ENCODE results near the gene EML2. TPM values are rescaled to one million over a fixed set of nuclear protein-coding genes. Genes with fewer than 3 reads are reported as not detected.

Gene EML2
- total RNA-seq, 1 experiment from 2014 or later, result 93.7 TPM

DNA sequence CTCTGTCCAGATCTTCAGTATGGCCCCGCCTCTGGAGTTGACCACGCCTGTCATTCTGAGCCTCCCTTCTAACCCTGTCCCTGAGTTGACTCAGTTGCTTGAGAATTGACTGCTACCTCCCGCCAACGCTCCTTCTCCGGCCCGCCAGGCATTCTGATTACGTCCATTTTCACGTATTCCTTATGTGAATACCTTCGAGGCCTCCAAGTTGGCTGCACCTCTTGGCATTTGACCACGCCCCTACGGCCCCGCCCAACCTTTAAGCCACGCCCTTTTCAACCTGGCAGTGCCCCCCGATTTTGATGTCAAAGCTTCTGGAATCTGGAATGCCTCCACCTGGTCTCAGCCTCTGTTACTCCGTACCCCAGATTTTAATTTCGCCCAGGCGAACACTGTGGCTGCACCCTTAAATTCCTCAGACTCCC, 1.7 kb upstream of the EML2 start:
- Mint-ChIP-seq H3K9me3 (ENCODE audit: low read depth, unreplicated experiment) (peaks cover 7% of the 10 kb centered on the region), H3K27me3 (ENCODE audit: unreplicated experiment) (peaks cover 15% of the 10 kb centered on the region), H3K36me3 (ENCODE audit: insufficient read depth, unreplicated experiment) (peaks cover 76% of the 10 kb centered on the region), H3K4me1 (ENCODE audit: low read depth, unreplicated experiment) (peaks cover 48% of the 10 kb centered on the region), H3K27ac (ENCODE audit: unreplicated experiment) (peak overlapping the region; percentile 89), H3K4me3 (ENCODE audit: low read depth, unreplicated experiment) (peak overlapping the region; percentile 63)
- DNase-seq, result peak; percentile 84
- CTCF ChIA-PET, result interaction anchor here (0.7 to 3.8 kb wide), 23 partner anchors 9 to 173 kb away, joined by 3 to 39 read pairs (median 6); partner anchors contain the start of genes FOSB, GIPR, OPA3 and QPCTL
- BruUV-seq (replicated peaks), result no TSS peak
- intact Hi-C loops (cut with micrococcal nuclease; ENCODE audit: unreplicated experiment), result loop anchor here (5.0 kb wide), 2 partner anchors 49 to 134 kb away; partner anchors contain the start of gene VASP
- TF ChIP-seq, protein P1, sequence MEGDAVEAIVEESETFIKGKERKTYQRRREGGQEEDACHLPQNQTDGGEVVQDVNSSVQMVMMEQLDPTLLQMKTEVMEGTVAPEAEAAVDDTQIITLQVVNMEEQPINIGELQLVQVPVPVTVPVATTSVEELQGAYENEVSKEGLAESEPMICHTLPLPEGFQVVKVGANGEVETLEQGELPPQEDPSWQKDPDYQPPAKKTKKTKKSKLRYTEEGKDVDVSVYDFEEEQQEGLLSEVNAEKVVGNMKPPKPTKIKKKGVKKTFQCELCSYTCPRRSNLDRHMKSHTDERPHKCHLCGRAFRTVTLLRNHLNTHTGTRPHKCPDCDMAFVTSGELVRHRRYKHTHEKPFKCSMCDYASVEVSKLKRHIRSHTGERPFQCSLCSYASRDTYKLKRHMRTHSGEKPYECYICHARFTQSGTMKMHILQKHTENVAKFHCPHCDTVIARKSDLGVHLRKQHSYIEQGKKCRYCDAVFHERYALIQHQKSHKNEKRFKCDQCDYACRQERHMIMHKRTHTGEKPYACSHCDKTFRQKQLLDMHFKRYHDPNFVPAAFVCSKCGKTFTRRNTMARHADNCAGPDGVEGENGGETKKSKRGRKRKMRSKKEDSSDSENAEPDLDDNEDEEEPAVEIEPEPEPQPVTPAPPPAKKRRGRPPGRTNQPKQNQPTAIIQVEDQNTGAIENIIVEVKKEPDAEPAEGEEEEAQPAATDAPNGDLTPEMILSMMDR (IDR thresholded peaks at IDR 0.05; ENCODE audit: unreplicated experiment), result no peak

DNA sequence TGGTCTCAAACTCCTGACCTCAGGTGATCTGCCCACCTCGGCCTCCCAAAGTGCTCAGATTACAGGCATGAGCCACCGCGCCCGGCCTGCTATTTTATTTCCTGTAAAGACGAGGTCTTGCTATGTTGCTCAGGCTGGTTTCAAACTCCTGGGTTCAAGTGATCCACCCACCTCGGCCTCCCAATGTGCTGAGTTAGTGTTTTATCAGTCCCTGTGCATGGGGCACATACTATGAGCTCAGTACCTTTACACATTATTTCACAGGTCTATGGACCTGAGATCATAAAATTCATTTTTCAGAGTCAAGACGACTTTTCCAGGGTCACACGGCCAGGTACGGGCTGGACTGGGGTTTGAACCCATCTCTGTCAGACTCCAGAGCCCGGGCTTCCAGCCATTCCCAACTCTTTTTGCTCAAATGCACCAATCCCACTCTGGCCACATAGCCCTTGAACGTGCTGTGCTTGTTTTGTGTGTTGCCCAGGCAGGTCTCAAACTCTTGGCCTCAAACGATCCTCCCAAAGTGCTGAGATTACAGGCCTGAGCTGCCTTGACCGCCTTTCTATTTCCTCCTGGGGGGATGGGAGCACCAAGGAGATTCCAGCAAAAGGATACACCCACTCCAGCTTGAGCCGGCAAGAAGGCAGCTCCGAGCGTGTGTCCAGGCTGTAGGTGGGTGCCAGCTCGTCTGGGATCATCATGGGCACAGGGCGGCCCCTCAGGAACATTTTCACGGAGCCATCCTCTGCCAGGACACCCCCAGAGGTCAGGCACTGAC, 1.1 kb downstream of the EML2 start:
- CTCF ChIA-PET, result interaction anchor here (0.5 to 0.7 kb wide), 2 partner anchors 22 to 24 kb away, joined by 4 to 5 read pairs; no protein-coding TSS in a partner anchor
- Mint-ChIP-seq H3K4me1 (ENCODE audit: low read depth, unreplicated experiment) (peaks cover 35% of the 10 kb centered on the region), H3K27ac (ENCODE audit: unreplicated experiment) (peak overlapping the region; percentile 70), H3K4me3 (ENCODE audit: low read depth, unreplicated experiment) (peak overlapping the region; percentile 77), H3K27me3 (ENCODE audit: unreplicated experiment) (no peaks in the 10 kb centered on the region), H3K9me3 (ENCODE audit: low read depth, unreplicated experiment) (peaks cover 7% of the 10 kb centered on the region), H3K36me3 (ENCODE audit: insufficient read depth, unreplicated experiment) (peaks cover 72% of the 10 kb centered on the region)
- TF ChIP-seq, protein P1 (IDR thresholded peaks at IDR 0.05; ENCODE audit: unreplicated experiment), result no peak
- TSS peak; percentile 62 for BruUV-seq (replicated peaks)
- intact Hi-C loops (cut with micrococcal nuclease; ENCODE audit: unreplicated experiment), result no loop called here
- DNase-seq, result peak; percentile 61

DNA sequence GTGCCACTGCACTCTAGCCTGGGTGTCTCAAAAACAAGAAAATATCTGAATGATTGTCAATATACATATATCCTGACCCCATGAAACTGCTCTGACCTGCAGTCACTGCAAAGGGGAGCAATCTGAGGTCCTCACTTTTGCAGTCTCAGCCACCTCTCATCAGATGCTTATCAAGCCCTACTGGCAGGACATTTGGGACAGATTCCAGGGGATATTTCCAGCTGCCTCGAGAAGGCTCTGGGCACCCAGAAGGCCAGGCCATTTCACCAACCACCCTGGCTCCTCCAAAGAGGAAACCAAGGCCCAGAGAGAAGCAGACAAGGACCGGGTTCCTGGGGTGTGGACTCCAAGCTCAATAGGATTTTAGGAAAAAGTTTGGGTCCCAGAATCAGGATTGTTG, 2.3 kb downstream of the EML2 start:
- Mint-ChIP-seq H3K27me3 (ENCODE audit: unreplicated experiment) (no peaks in the 10 kb centered on the region), H3K4me1 (ENCODE audit: low read depth, unreplicated experiment) (peaks cover 28% of the 10 kb centered on the region), H3K27ac (ENCODE audit: unreplicated experiment) (no peak overlapping the region), H3K9me3 (ENCODE audit: low read depth, unreplicated experiment) (peaks cover 7% of the 10 kb centered on the region), H3K4me3 (ENCODE audit: low read depth, unreplicated experiment) (no peak overlapping the region), H3K36me3 (ENCODE audit: insufficient read depth, unreplicated experiment) (peaks cover 73% of the 10 kb centered on the region)
- TF ChIP-seq, protein P1 (IDR thresholded peaks at IDR 0.05; ENCODE audit: unreplicated experiment), result no peak
- intact Hi-C loops (cut with micrococcal nuclease; ENCODE audit: unreplicated experiment), result no loop called here
- CTCF ChIA-PET, result no interaction called here
- BruUV-seq (replicated peaks), result TSS peak; percentile 32
- no peak for DNase-seq

DNA sequence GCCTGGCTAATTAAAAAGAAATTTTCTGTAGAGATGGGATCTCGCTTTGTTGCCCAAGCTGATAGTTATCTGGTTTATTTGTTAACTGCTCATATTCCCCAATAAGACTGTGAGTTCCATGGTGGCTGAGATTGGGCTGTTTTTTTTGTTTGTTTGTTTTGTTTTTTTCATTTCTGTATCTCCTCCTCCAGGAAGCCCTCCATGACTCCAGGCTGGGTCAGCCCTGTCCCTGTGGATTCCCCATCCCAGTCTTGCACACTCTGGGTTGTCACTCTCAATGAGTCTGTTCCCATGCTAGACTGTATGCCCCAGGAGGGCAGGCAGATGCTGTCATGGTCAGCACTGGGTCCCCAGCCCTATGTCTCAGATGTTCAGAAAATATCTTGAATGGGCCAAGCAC, 2.9 kb downstream of the EML2 start:
- no peaks in the 10 kb centered on the region for H3K27me3 Mint-ChIP-seq (ENCODE audit: unreplicated experiment)
- CTCF ChIA-PET, result no interaction called here
- no TSS peak for BruUV-seq (replicated peaks)
- peaks cover 6% of the 10 kb centered on the region for H3K9me3 Mint-ChIP-seq (ENCODE audit: low read depth, unreplicated experiment)
- no peak for DNase-seq
- H3K27ac Mint-ChIP-seq (ENCODE audit: unreplicated experiment), result no peak overlapping the region
- TF ChIP-seq, protein P1 (IDR thresholded peaks at IDR 0.05; ENCODE audit: unreplicated experiment), result no peak
- intact Hi-C loops (cut with micrococcal nuclease; ENCODE audit: unreplicated experiment), result no loop called here
- H3K36me3 Mint-ChIP-seq (ENCODE audit: insufficient read depth, unreplicated experiment), result peaks cover 67% of the 10 kb centered on the region
- H3K4me1 Mint-ChIP-seq (ENCODE audit: low read depth, unreplicated experiment), result peaks cover 21% of the 10 kb centered on the region
- H3K4me3 Mint-ChIP-seq (ENCODE audit: low read depth, unreplicated experiment), result no peak overlapping the region

All from Calu3 (cell line).